ENCODE data around the gene APOB. TPM values are rescaled to one million over a fixed set of nuclear protein-coding genes. Genes with fewer than 3 reads are reported as not detected.

The APOB gene
- total and polyA plus RNA-seq, 2 of the 8 experiments (the other 6 are each of a cell fraction or from before 2014, with no cell fraction given) = 0.15 to 0.61 TPM

DNA sequence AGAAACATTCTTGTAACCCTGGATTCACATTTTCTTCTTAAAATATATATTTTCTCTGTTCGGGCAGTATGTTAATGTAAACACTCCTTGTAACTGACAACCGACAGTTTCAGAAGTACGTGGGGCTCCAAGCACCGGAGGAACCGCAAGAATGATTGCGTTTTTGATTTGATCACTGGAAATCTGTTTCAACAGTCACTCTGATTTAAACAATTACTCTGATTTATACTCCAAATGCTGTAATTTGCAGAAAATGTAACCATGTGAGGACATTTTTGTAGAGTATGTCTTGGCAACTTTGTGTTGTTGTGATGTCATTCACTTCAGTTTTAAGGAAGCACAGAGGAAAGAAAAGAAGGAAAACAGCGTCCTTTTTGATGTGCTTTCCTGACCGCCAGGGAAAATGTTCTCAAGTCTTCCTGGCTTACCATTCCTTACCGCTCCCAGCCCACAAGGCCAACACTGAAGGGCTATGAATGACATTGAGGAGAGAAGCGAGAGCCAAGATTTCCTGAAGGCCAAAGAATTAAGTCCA is 77.7 kb downstream of the APOB start:
- Histone ChIP-seq H3K14ac (ENCODE audit: insufficient read length) (no peak overlapping the region), H2BK120ac (replicated peaks; ENCODE audit: low read depth, low read length) (no peak overlapping the region), H3K9ac (replicated peaks in 1 of 4; ENCODE audit: extremely low read depth in 1 of 4, low read depth in 3 of 4, low read length in 3 of 4) (no peak overlapping the region), H4K5ac (ENCODE audit: insufficient read length, low read depth, low read length) (no peak overlapping the region), H4K8ac (ENCODE audit: extremely low read depth, insufficient read depth, low read length) (no peak overlapping the region), H3K4me1 (replicated peaks in 1 of 4; ENCODE audit: control insufficient read depth in 3 of 4, insufficient read depth in 4 of 4, low read length in 3 of 4) (no peaks in the 10 kb centered on the region), H3K4ac (replicated peaks; ENCODE audit: insufficient read length, low read depth, low read length) (no peak overlapping the region), H3K79me1 (ENCODE audit: low read depth, low read length) (no peaks in the 10 kb centered on the region), H3K18ac (ENCODE audit: extremely low read depth, low read length) (no peak overlapping the region), H2AK5ac (ENCODE audit: low read depth, low read length) (no peak overlapping the region), H3K23me2 (ENCODE audit: low read depth, low read length) (no peaks in the 10 kb centered on the region), H3K56ac (replicated peaks; ENCODE audit: insufficient read length, low read depth, low read length) (no peak overlapping the region), H3K23ac (ENCODE audit: insufficient read length) (no peak overlapping the region), H4K91ac (replicated peaks; ENCODE audit: insufficient read length, low read length) (no peak overlapping the region), H3K4me3 (ENCODE audit: extremely low read depth in 1 of 4, insufficient read depth in 2 of 4, low read depth in 3 of 4, low read length in 4 of 4) (no peak overlapping the region), H2BK15ac (ENCODE audit: low read length) (no peak overlapping the region), H3K27ac (ENCODE audit: low read depth, low read length) (no peak overlapping the region), H3K4me2 (ENCODE audit: insufficient read depth in 1 of 2, low read depth in 2 of 2, low read length in 2 of 2) (no peak overlapping the region), H3K36me3 (ENCODE audit: control insufficient read depth in 2 of 4, insufficient read depth in 4 of 4, low read length in 3 of 4) (no peaks in the 10 kb centered on the region), H4K20me1 (replicated peaks in 1 of 2; ENCODE audit: control insufficient read depth in 1 of 2, insufficient read depth in 2 of 2, low read length in 2 of 2) (no peaks in the 10 kb centered on the region), H2BK12ac (ENCODE audit: low read depth, low read length) (no peak overlapping the region), H3K79me2 (ENCODE audit: control insufficient read depth in 1 of 2, insufficient read depth in 2 of 2, low read length in 2 of 2) (no peaks in the 10 kb centered on the region), H2BK20ac (ENCODE audit: low read length) (no peak overlapping the region), H3K9me3 (ENCODE audit: insufficient read depth in 2 of 2, low read depth in 1 of 2, low read length in 1 of 2) (no peaks in the 10 kb centered on the region), H2AFZ (ENCODE audit: low read length) (no peak overlapping the region), H3K27me3 (replicated peaks in 1 of 4; ENCODE audit: control insufficient read depth in 3 of 4, extremely low read depth in 1 of 4, insufficient read depth in 3 of 4, low read length in 3 of 4) (no peaks in the 10 kb centered on the region), H2BK5ac (ENCODE audit: low read depth, low read length) (no peak overlapping the region)
- WGBS, 2 experiments (ENCODE audit: extremely low coverage in 1 of 2, insufficient coverage in 1 of 2, insufficient read length in 1 of 2, insufficient replicate concordance in 2 of 2, low coverage in 1 of 2, low lambda C conversion rate in 2 of 2, missing lambda C conversion rate in 1 of 2) = 84% methylated on average over 10 of the region's 10 CpGs; no CpG with 5 or more reads in 1 of the 2 experiments
- CTCF ChIA-PET (ENCODE audit: partially characterized antibody) = interaction anchor here (0.6 to 11.0 kb wide), 7 partner anchors 60 to 310 kb away, joined by 3 to 126 read pairs (median 48); no protein-coding TSS in a partner anchor
- no peak for FAIRE-seq
- POLR2A ChIA-PET (ENCODE audit: partially characterized antibody) = no interaction called here
- DNase-seq (ENCODE audit: low read depth in 1 of 2, low spot score in 2 of 2) = no peak
- TF ChIP-seq BCL11A (IDR thresholded peaks at IDR 0.05; ENCODE audit: low read depth in 2 of 2, low read length in 2 of 2) (no peak), FOSL1 (IDR thresholded peaks at IDR 0.05; ENCODE audit: insufficient read depth, low read depth, low read length) (no peak), SP2 (IDR thresholded peaks at IDR 0.05; ENCODE audit: low read length) (no peak), SAP30 (IDR thresholded peaks at IDR 0.05; ENCODE audit: insufficient read depth, insufficient replicate concordance, low read length) (no peak), CBX5 (IDR thresholded peaks at IDR 0.05; ENCODE audit: low read depth, low read length) (no peak), GABPA (IDR thresholded peaks at IDR 0.05; ENCODE audit: borderline replicate concordance, insufficient read depth, low read length) (no peak), YY1 (IDR thresholded peaks at IDR 0.05; ENCODE audit: low read depth, low read length) (no peak), SIX5 (IDR thresholded peaks at IDR 0.05; ENCODE audit: low read depth, low read length) (no peak), TEAD4 (IDR thresholded peaks at IDR 0.05; ENCODE audit: low read depth, low read length) (no peak), CEBPB (IDR thresholded peaks at IDR 0.05; ENCODE audit: low read depth, low read length) (no peak), RAD21 (IDR thresholded peaks at IDR 0.05 in 1 of 2, conservative IDR thresholded peaks at IDR 0.05 in 1 of 2; ENCODE audit: low read depth in 2 of 2, low read length in 2 of 2) (no peak), POLR2AphosphoS5 (IDR thresholded peaks at IDR 0.05; ENCODE audit: low read depth, low read length) (no peak), TCF12 (IDR thresholded peaks at IDR 0.05; ENCODE audit: low read depth, low read length) (no peak), NANOG (IDR thresholded peaks at IDR 0.05; ENCODE audit: insufficient read depth, low read depth, low read length, poor library complexity, severe bottlenecking) (no peak), SUZ12 (IDR thresholded peaks at IDR 0.05; ENCODE audit: low read length) (no peak)

Measured in H1 (cell line).